Thoracic aorta (tissue), 2 donors: Measurements from ENCODE around the gene RSPO3. TPM values are rescaled to one million over a fixed set of nuclear protein-coding genes. Genes with fewer than 3 reads are reported as not detected.

ENCODE experiments used
- ATAC-seq: fragments of 150-250 bp; one replicate; pipeline ENCODE4 v1.8.0; 2017; ENCODE audit warnings: low read depth; ENCODE audit not compliant: insufficient number of reproducible peaks, low FRiP score
- DNase-seq: peaks from one replicate; pipeline ENCODE4 v3.0.0-alpha.2; 2020; ENCODE audit warnings: low spot score
- H3K27ac ChIP-seq, 2 donors: fragments of 200-600 bp; sonication (generic); 1 replicate in 1 of 2; 2 replicates in 1 of 2; pipeline ENCODE4 v1.5.1; 2016; ENCODE audit warnings: mild to moderate bottlenecking in 2 of 2, moderate library complexity in 2 of 2
- H3K27me3 ChIP-seq: fragments of 200-600 bp; sonication (generic); replicated peaks from 2 replicates; pipeline ENCODE4 v1.6.0; 2016; ENCODE audit warnings: mild to moderate bottlenecking; ENCODE audit not compliant: insufficient read depth
- H3K36me3 ChIP-seq: fragments of 200-600 bp; sonication (generic); one replicate; pipeline ENCODE4 v1.5.1; 2016
- H3K4me1 ChIP-seq, 2 donors: fragments of 200-600 bp; sonication (generic); 1 replicate in 1 of 2; 2 replicates in 1 of 2; pipeline versions ENCODE4 v1.5.1 to v1.6.0; 2016; ENCODE audit warnings: low read depth in 2 of 2, mild to moderate bottlenecking in 1 of 2; ENCODE audit not compliant: control insufficient read depth in 1 of 2
- H3K4me3 ChIP-seq: fragments of 200-600 bp; sonication (generic); 2 replicates; pipeline ENCODE4 v1.5.1; 2016; ENCODE audit warnings: mild to moderate bottlenecking
- H3K9me3 ChIP-seq: fragments of 200-600 bp; sonication (generic); 2 replicates; pipeline ENCODE4 v1.5.1; 2016
- total RNA-seq, 2 donors: library from RNA; depleted of rRNA; stranded (reverse); fragments of >200 nt; gene quantifications; one replicate each; pipeline versions ENCODE4 v1.1.0 to v1.2.3, GENCODE V29; 2016
- TF ChIP-seq, protein P1 (sequence below): fragments of 200-600 bp; sonication (generic); IDR thresholded peaks from one replicate; pipeline ENCODE4 v1.5.1; 2019; ENCODE audit warnings: antibody characterized with exemption

The RSPO3 gene
- total RNA-seq, 2 donors from 2014 or later: 1.1 to 2.3 TPM

- peaks cover 20 to 26% of the 10 kb centered on the region in 2 donors for H3K4me1 ChIP-seq
Observed at GRCh38 chr6:127121637-127121960, 3.1 kb downstream of the RSPO3 start.

GRCh38 chr6:127124172-127124571, 5.7 kb downstream of the RSPO3 start:
- no peaks in the 10 kb centered on the region for H3K27me3 ChIP-seq
- H3K27ac ChIP-seq: no peak overlapping the region
- no peak overlapping the region for H3K4me3 ChIP-seq
- DNase-seq: no peak
- no peak for ATAC-seq
- no peaks in the 10 kb centered on the region for H3K9me3 ChIP-seq
- TF ChIP-seq, protein P1, sequence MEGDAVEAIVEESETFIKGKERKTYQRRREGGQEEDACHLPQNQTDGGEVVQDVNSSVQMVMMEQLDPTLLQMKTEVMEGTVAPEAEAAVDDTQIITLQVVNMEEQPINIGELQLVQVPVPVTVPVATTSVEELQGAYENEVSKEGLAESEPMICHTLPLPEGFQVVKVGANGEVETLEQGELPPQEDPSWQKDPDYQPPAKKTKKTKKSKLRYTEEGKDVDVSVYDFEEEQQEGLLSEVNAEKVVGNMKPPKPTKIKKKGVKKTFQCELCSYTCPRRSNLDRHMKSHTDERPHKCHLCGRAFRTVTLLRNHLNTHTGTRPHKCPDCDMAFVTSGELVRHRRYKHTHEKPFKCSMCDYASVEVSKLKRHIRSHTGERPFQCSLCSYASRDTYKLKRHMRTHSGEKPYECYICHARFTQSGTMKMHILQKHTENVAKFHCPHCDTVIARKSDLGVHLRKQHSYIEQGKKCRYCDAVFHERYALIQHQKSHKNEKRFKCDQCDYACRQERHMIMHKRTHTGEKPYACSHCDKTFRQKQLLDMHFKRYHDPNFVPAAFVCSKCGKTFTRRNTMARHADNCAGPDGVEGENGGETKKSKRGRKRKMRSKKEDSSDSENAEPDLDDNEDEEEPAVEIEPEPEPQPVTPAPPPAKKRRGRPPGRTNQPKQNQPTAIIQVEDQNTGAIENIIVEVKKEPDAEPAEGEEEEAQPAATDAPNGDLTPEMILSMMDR: no peak
- H3K4me1 ChIP-seq: peaks cover 18 to 24% of the 10 kb centered on the region in 2 donors
- no peaks in the 10 kb centered on the region for H3K36me3 ChIP-seq

More at GRCh38 chr6:127121637-127121960, 3.1 kb downstream of the RSPO3 start:
- H3K9me3 ChIP-seq: no peaks in the 10 kb centered on the region
- no peak for DNase-seq
- TF ChIP-seq, protein P1: no peak
- no peak overlapping the region for H3K4me3 ChIP-seq
- no peaks in the 10 kb centered on the region for H3K36me3 ChIP-seq
- ATAC-seq: no peak
- no peaks in the 10 kb centered on the region for H3K27me3 ChIP-seq
- H3K27ac ChIP-seq: no peak overlapping the region

- Histone ChIP-seq H3K27ac (no peak overlapping the region), H3K27me3 (no peaks in the 10 kb centered on the region), H3K36me3 (no peaks in the 10 kb centered on the region), H3K9me3 (no peaks in the 10 kb centered on the region), H3K4me1 (peaks cover 13 to 19% of the 10 kb centered on the region in 2 donors), H3K4me3 (no peak overlapping the region)
- ATAC-seq (no peak), DNase-seq (no peak)
- TF ChIP-seq, protein P1: no peak
Observed at GRCh38 chr6:127124680-127125079, 6.2 kb downstream of the RSPO3 start.

DNA sequence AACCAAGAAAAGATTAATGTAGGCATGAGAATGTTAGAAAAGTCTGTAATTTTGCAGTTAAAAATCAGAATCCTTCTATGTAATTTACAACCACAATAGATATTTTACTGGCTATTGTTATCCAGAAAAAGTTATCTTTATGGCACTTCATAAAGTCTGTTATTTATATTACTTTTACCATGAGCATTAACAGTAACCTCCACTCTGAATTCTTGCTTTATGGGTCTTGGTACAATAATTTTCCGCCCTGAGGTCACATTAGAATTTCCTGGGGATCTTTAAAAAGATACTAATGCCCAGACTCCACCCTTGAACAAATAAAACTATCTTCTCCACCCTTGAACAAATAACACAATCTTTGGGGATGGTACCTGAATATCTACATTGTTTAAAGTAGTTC, 9.6 kb downstream of the RSPO3 start:
- Histone ChIP-seq H3K9me3 (no peaks in the 10 kb centered on the region), H3K27me3 (no peaks in the 10 kb centered on the region), H3K27ac (no peak overlapping the region), H3K4me1 (no peaks in the 10 kb centered on the region), H3K36me3 (no peaks in the 10 kb centered on the region), H3K4me3 (no peak overlapping the region)
- no peak for ATAC-seq
- TF ChIP-seq, protein P1: no peak
- DNase-seq: no peak

GRCh38 chr6:127129251-127129650, 10.8 kb downstream of the RSPO3 start:
- no peaks in the 10 kb centered on the region for H3K27me3 ChIP-seq
- H3K4me1 ChIP-seq: no peaks in the 10 kb centered on the region
- no peaks in the 10 kb centered on the region for H3K9me3 ChIP-seq
- H3K4me3 ChIP-seq: no peak overlapping the region
- ATAC-seq: no peak
- H3K36me3 ChIP-seq: no peaks in the 10 kb centered on the region
- no peak overlapping the region for H3K27ac ChIP-seq
- no peak for DNase-seq
- TF ChIP-seq, protein P1: no peak
